ENCODE results near the gene TBX15.

DNA sequence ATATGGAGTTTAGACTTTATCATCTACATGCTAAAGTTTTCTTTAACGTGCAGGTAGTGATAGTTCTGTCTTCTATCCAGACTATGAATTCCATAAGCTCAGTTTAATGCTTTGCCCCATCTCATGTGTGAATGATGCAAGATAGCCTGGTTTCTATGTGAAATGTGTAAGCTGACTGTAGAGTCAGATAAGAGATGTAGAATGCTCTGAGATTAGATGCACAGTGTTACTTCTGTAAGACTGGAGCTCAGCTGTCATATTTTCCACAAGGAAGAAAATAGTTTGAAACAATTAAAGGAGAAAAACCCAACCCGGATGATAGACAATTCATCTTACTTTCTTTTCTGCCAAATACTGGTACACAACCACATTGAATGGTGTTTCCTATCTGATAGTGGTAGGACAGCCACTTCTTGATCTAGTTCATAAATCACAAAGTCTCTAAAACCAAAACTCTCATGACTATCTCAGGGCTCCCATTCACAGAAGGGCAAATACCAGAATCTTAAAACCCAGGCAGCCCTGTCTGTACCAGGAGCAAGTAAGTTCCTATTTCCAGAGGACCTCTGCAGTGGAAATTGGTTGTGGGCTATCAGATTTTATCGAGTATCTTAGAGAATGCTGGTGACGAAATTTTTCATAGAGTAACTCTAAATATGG, 50.6 kb downstream of the TBX15 start:
- no peak for TF ChIP-seq EP300 (IDR thresholded peaks at IDR 0.05)
- no peak for TF ChIP-seq POLR2AphosphoS5 (IDR thresholded peaks at IDR 0.05)

Measured in suprapubic skin (tissue), 4 donors.